Neuronal stem cell (in vitro differentiated cells): ENCODE data around the gene TMEM175.

Experiments used
- DNase-seq: peaks from one replicate; pipeline ENCODE4 v3.0.0-alpha.2; 2013; ENCODE audit warnings: low spot score
- H2AFZ ChIP-seq: one replicate; pipeline ENCODE4 v1.6.1; 2013; ENCODE audit warnings: mild to moderate bottlenecking, low read length, inconsistent platforms
- H2AK5ac ChIP-seq: 2 replicates; pipeline ENCODE4 v1.6.1; 2013; ENCODE audit warnings: low read depth, mild to moderate bottlenecking, inconsistent platforms, low read length, moderate library complexity, mixed read lengths
- H2BK120ac ChIP-seq: 2 replicates; pipeline ENCODE4 v1.6.1; 2013; ENCODE audit warnings: low read depth, mild to moderate bottlenecking, inconsistent platforms, low read length, moderate library complexity, mixed read lengths
- H2BK12ac ChIP-seq: one replicate; pipeline ENCODE4 v1.6.1; 2013; ENCODE audit warnings: low read length, inconsistent platforms
- H2BK15ac ChIP-seq: 2 replicates; pipeline ENCODE4 v1.6.1; 2013; ENCODE audit warnings: mild to moderate bottlenecking, low read length, inconsistent platforms, mixed read lengths
- H2BK5ac ChIP-seq: one replicate; pipeline ENCODE4 v1.6.1; 2013; ENCODE audit warnings: inconsistent platforms, mild to moderate bottlenecking, low read length, moderate library complexity
- H3K14ac ChIP-seq: one replicate; pipeline ENCODE4 v1.6.1; 2013; ENCODE audit warnings: low read length, inconsistent platforms
- H3K18ac ChIP-seq: 2 replicates; pipeline ENCODE4 v1.6.1; 2013; ENCODE audit warnings: low read length, inconsistent platforms
- H3K23ac ChIP-seq: 2 replicates; pipeline ENCODE4 v1.6.1; 2013; ENCODE audit warnings: low read depth, mild to moderate bottlenecking, mixed read lengths, low read length, inconsistent platforms; ENCODE audit not compliant: poor library complexity
- H3K27ac ChIP-seq: replicated peaks from 3 replicates; pipeline ENCODE4 v1.5.1; 2013; ENCODE audit warnings: low read length, inconsistent platforms
- H3K27me3 ChIP-seq, 3 experiments: 2 replicates each; pipeline ENCODE4 v1.6.1; 2013; ENCODE audit warnings: low read length in 3 of 3, mild to moderate bottlenecking in 2 of 3, inconsistent platforms in 1 of 3, low read depth in 1 of 3, mixed read lengths in 1 of 3, moderate library complexity in 1 of 3; ENCODE audit not compliant: control insufficient read depth in 3 of 3, insufficient read depth in 3 of 3
- H3K36me3 ChIP-seq, 2 donors: replicated peaks in 1 of 2; 2 replicates each; pipeline ENCODE4 v1.6.1; 2013; ENCODE audit warnings: low read length in 2 of 2; ENCODE audit not compliant: control insufficient read depth in 2 of 2, insufficient read depth in 2 of 2
- H3K4ac ChIP-seq: 2 replicates; pipeline ENCODE4 v1.6.1; 2013; ENCODE audit warnings: inconsistent platforms, mild to moderate bottlenecking, low read length, moderate library complexity
- H3K4me1 ChIP-seq, 2 donors: 1 replicate in 1 of 2; 2 replicates in 1 of 2; pipeline ENCODE4 v1.6.1; 2013; ENCODE audit warnings: low read length in 2 of 2, low read depth in 1 of 2; ENCODE audit not compliant: control insufficient read depth in 2 of 2, insufficient read depth in 1 of 2
- H3K4me2 ChIP-seq: one replicate; pipeline ENCODE4 v1.6.1; 2013; ENCODE audit warnings: mild to moderate bottlenecking, low read length, inconsistent platforms; ENCODE audit not compliant: insufficient read depth, poor library complexity, severe bottlenecking
- H3K4me3 ChIP-seq, 2 donors: 2 replicates each; pipeline ENCODE4 v1.5.1; 2013; ENCODE audit warnings: low read length in 2 of 2, mild to moderate bottlenecking in 2 of 2, inconsistent platforms in 1 of 2, moderate library complexity in 1 of 2
- H3K79me1 ChIP-seq: one replicate; pipeline ENCODE4 v1.6.1; 2013; ENCODE audit warnings: low read depth, mild to moderate bottlenecking, inconsistent platforms, low read length, moderate library complexity
- H3K9ac ChIP-seq: one replicate; pipeline ENCODE4 v1.6.1; 2013; ENCODE audit warnings: mild to moderate bottlenecking, low read depth, low read length, inconsistent platforms; ENCODE audit not compliant: poor library complexity
- H3K9me3 ChIP-seq, 2 donors: replicated peaks in 1 of 2; 2 replicates each; pipeline versions ENCODE3 to v1.6.1; 2013; ENCODE audit warnings: low read length in 2 of 2, mild to moderate bottlenecking in 2 of 2, inconsistent platforms in 1 of 2, low read depth in 1 of 2, mixed read lengths in 1 of 2, moderate library complexity in 1 of 2; ENCODE audit not compliant: control insufficient read depth in 2 of 2, insufficient read depth in 1 of 2
- H4K8ac ChIP-seq: one replicate; pipeline ENCODE4 v1.6.1; 2013; ENCODE audit warnings: low read depth, mild to moderate bottlenecking, inconsistent platforms, low read length, moderate library complexity
- H4K91ac ChIP-seq: one replicate; pipeline ENCODE4 v1.6.1; 2013; ENCODE audit warnings: low read length, low read depth, mild to moderate bottlenecking, inconsistent platforms; ENCODE audit not compliant: poor library complexity
- WGBS, 2 donors: extraction: QIAGEN DNeasy Blood & Tissue Kit; methylation state at CpG; one replicate each; pipeline ENCODE4 v1.1.7; 2013; ENCODE audit warnings: missing lambda C conversion rate in 2 of 2, mixed read lengths in 1 of 2; ENCODE audit not compliant: insufficient read length in 2 of 2, insufficient replicate concordance in 1 of 2; ENCODE audit errors: extremely low coverage in 2 of 2; 5-methylcytosine and 5-hydroxymethylcytosine counted together

The TMEM175 gene

GRCh38 chr4:945274-946102, 13.2 kb downstream of the TMEM175 start:
- no peak overlapping the region for H4K8ac ChIP-seq
- H3K27me3 ChIP-seq, result peaks cover 0 to 26% (median 0%) of the 10 kb centered on the region in 3 experiments
- H3K27ac ChIP-seq, result no peak overlapping the region
- peak overlapping the region; percentile 61 for H3K18ac ChIP-seq
- peak overlapping the region; percentile 60 for H3K9ac ChIP-seq
- H3K23ac ChIP-seq, result peak overlapping the region; percentile 29
- H3K4me1 ChIP-seq, result peaks cover 7 to 10% of the 10 kb centered on the region in 2 donors
- no peaks in the 10 kb centered on the region for H3K9me3 ChIP-seq
- no peak overlapping the region for H3K14ac ChIP-seq
- peak overlapping the region; percentile 58 for H2BK12ac ChIP-seq
- H2BK15ac ChIP-seq, result no peak overlapping the region
- H3K36me3 ChIP-seq, result no peaks in the 10 kb centered on the region
- H2BK5ac ChIP-seq, result peak overlapping the region; percentile 47
- peak; percentile 24 for DNase-seq
- H2BK120ac ChIP-seq, result no peak overlapping the region
- no CpG with 5 or more reads among the region's 28 CpGs for WGBS, 2 donors
- H3K79me1 ChIP-seq, result peaks cover 2% of the 10 kb centered on the region
- no peak overlapping the region for H3K4ac ChIP-seq
- H3K4me2 ChIP-seq, result peak overlapping the region; percentile 32
- peak overlapping the region; percentile 9 for H2AK5ac ChIP-seq
- no peak overlapping the region for H4K91ac ChIP-seq
- H3K4me3 ChIP-seq, result peak overlapping the region in 1 of 2 donors; percentile 59
- H2AFZ ChIP-seq, result peak overlapping the region; percentile 56

GRCh38 chr4:946103-946450, 13.8 kb downstream of the TMEM175 start:
- no peak overlapping the region for H3K4ac ChIP-seq
- H4K8ac ChIP-seq, result peak overlapping the region; percentile 19
- peak overlapping the region; percentile 47 for H2BK5ac ChIP-seq
- H2BK120ac ChIP-seq, result no peak overlapping the region
- H2AFZ ChIP-seq, result no peak overlapping the region
- no peak overlapping the region for H3K4me2 ChIP-seq
- no peak overlapping the region for H3K27ac ChIP-seq
- H4K91ac ChIP-seq, result no peak overlapping the region
- DNase-seq, result no peak
- H2BK12ac ChIP-seq, result peak overlapping the region; percentile 58
- H3K36me3 ChIP-seq, result no peaks in the 10 kb centered on the region
- no peak overlapping the region for H2BK15ac ChIP-seq
- H3K18ac ChIP-seq, result peak overlapping the region; percentile 61
- no peak overlapping the region for H3K4me3 ChIP-seq
- peaks cover 2% of the 10 kb centered on the region for H3K79me1 ChIP-seq
- no CpG with 5 or more reads among the region's 9 CpGs for WGBS, 2 donors
- H3K9ac ChIP-seq, result peak overlapping the region; percentile 60
- peaks cover 0 to 26% (median 0%) of the 10 kb centered on the region in 3 experiments for H3K27me3 ChIP-seq
- H3K4me1 ChIP-seq, result peaks cover 7 to 10% of the 10 kb centered on the region in 2 donors
- peak overlapping the region; percentile 29 for H3K23ac ChIP-seq
- H3K9me3 ChIP-seq, result no peaks in the 10 kb centered on the region
- H3K14ac ChIP-seq, result no peak overlapping the region
- H2AK5ac ChIP-seq, result peak overlapping the region; percentile 9

GRCh38 chr4:946517-947471, 14.5 kb downstream of the TMEM175 start:
- H3K9me3 ChIP-seq, result no peaks in the 10 kb centered on the region
- no peaks in the 10 kb centered on the region for H3K36me3 ChIP-seq
- H2AK5ac ChIP-seq, result peak overlapping the region; percentile 70
- H3K18ac ChIP-seq, result peak overlapping the region; percentile 64
- peak overlapping the region; percentile 11 for H3K4me2 ChIP-seq
- peaks cover 7 to 16% of the 10 kb centered on the region in 2 donors for H3K4me1 ChIP-seq
- no peak overlapping the region for H4K8ac ChIP-seq
- no peak overlapping the region for H3K4me3 ChIP-seq
- DNase-seq, result no peak
- H3K79me1 ChIP-seq, result peaks cover 2% of the 10 kb centered on the region
- no peak overlapping the region for H4K91ac ChIP-seq
- no CpG with 5 or more reads among the region's 62 CpGs for WGBS, 2 donors
- H3K23ac ChIP-seq, result peak overlapping the region; percentile 31
- no peak overlapping the region for H2BK12ac ChIP-seq
- peak overlapping the region; percentile 47 for H2BK120ac ChIP-seq
- H2BK15ac ChIP-seq, result no peak overlapping the region
- H3K4ac ChIP-seq, result no peak overlapping the region
- no peak overlapping the region for H3K27ac ChIP-seq
- H3K14ac ChIP-seq, result peak overlapping the region; percentile 14
- peaks cover 0 to 26% (median 0%) of the 10 kb centered on the region in 3 experiments for H3K27me3 ChIP-seq
- H2AFZ ChIP-seq, result no peak overlapping the region
- peak overlapping the region; percentile 44 for H3K9ac ChIP-seq
- H2BK5ac ChIP-seq, result no peak overlapping the region
